IMR-90 (cell line): ENCODE measurements around the gene TIFAB. TPM values are rescaled to one million over a fixed set of nuclear protein-coding genes. Genes with fewer than 3 reads are reported as not detected.

Experiments used
- ATAC-seq: fragments of 200-7000 bp; cut with Tn5 transposase; 2 replicates; pipeline ENCODE4 v1.9.1; 2020; ENCODE audit warnings: low read depth, mild to moderate bottlenecking, moderate library complexity
- BruUV-seq: library from RNA; stranded (reverse); fragments of 400-500 nt; replicated peaks from 2 replicates; lab custom pipeline; 2021; lab: Mats Ljungman, UMichigan
- CTCF ChIA-PET: fragments of 300-600 bp; formaldehyde crosslinking; extraction: SDS; loops from one replicate; lab custom pipeline; 2021; ENCODE audit warnings: antibody characterized with exemption; lab: Yijun Ruan, JAX
- POLR2A ChIA-PET: fragments of 300-600 bp; sonication (Branson Sonifier 250); formaldehyde crosslinking; loops from one replicate; lab custom pipeline; 2022; ENCODE audit warnings: antibody characterized with exemption; ENCODE audit not compliant: unreplicated experiment; lab: Charles Lee
- DNase-seq: peaks from one replicate; pipeline ENCODE4 v3.0.0; 2013
- H2AFZ ChIP-seq: replicated peaks from 2 replicates; pipeline ENCODE3; 2013; ENCODE audit warnings: low read length, mild to moderate bottlenecking; ENCODE audit not compliant: poor library complexity
- H2AK5ac ChIP-seq: 2 replicates; pipeline ENCODE4 v1.6.1; 2013; ENCODE audit warnings: low read depth, low read length, inconsistent platforms
- H2AK9ac ChIP-seq: replicated peaks from 2 replicates; pipeline ENCODE3; 2013; ENCODE audit warnings: mild to moderate bottlenecking, low read depth, low read length, moderate library complexity; ENCODE audit not compliant: poor library complexity
- H2BK120ac ChIP-seq: 2 replicates; pipeline ENCODE4 v1.6.1; 2013; ENCODE audit warnings: low read depth, low read length, inconsistent platforms
- H2BK15ac ChIP-seq: 3 replicates; pipeline ENCODE4 v1.6.1; 2013; ENCODE audit warnings: low read depth, low read length, inconsistent platforms
- H2BK20ac ChIP-seq: 2 replicates; pipeline ENCODE4 v1.6.1; 2013; ENCODE audit warnings: low read depth, mild to moderate bottlenecking, inconsistent platforms, low read length, moderate library complexity
- H2BK5ac ChIP-seq: 2 replicates; pipeline ENCODE4 v1.6.1; 2013; ENCODE audit warnings: mild to moderate bottlenecking, low read depth, low read length, inconsistent platforms; ENCODE audit not compliant: poor library complexity, severe bottlenecking
- H3K14ac ChIP-seq: replicated peaks from 2 replicates; pipeline ENCODE4 v1.6.1; 2013; ENCODE audit warnings: low read depth, low read length, inconsistent platforms
- H3K18ac ChIP-seq: 2 replicates; pipeline ENCODE4 v1.6.1; 2013; ENCODE audit warnings: low read depth, low read length, control low read depth
- H3K23ac ChIP-seq: 2 replicates; pipeline ENCODE4 v1.6.1; 2013; ENCODE audit warnings: low read depth, low read length, inconsistent platforms
- H3K27ac ChIP-seq: 2 replicates; pipeline ENCODE4 v1.5.1; 2013; ENCODE audit warnings: mild to moderate bottlenecking, control low read depth, low read length; ENCODE audit not compliant: insufficient read depth
- H3K27me3 ChIP-seq: 2 replicates; pipeline ENCODE4 v1.6.1; 2013; ENCODE audit warnings: low read length; ENCODE audit not compliant: control insufficient read depth, insufficient read depth
- H3K36me3 ChIP-seq: 2 replicates; pipeline ENCODE4 v1.6.1; 2013; ENCODE audit warnings: low read length, mixed read lengths; ENCODE audit not compliant: control insufficient read depth, insufficient read depth
- H3K4ac ChIP-seq: 2 replicates; pipeline ENCODE4 v1.6.1; 2013; ENCODE audit warnings: low read depth, low read length, inconsistent platforms
- H3K4me1 ChIP-seq: 2 replicates; pipeline ENCODE4 v1.6.1; 2013; ENCODE audit warnings: low read length, mixed read lengths; ENCODE audit not compliant: control insufficient read depth, insufficient read depth
- H3K4me2 ChIP-seq: 2 replicates; pipeline ENCODE4 v1.6.1; 2013; ENCODE audit warnings: low read depth, mild to moderate bottlenecking, control low read depth, low read length, moderate library complexity
- H3K4me3 ChIP-seq: 2 replicates; pipeline ENCODE4 v1.5.1; 2013; ENCODE audit warnings: low read depth, mild to moderate bottlenecking, control low read depth, low read length, moderate library complexity; ENCODE audit not compliant: insufficient read depth
- H3K56ac ChIP-seq: 2 replicates; pipeline ENCODE4 v1.6.1; 2013; ENCODE audit warnings: low read length, inconsistent platforms; ENCODE audit not compliant: insufficient read depth; ENCODE audit errors: extremely low read depth
- H3K79me1 ChIP-seq, 2 experiments: 2 replicates each; pipeline ENCODE4 v1.6.1; 2013; ENCODE audit warnings: low read length in 2 of 2, inconsistent platforms in 1 of 2, low read depth in 1 of 2
- H3K9ac ChIP-seq: 2 replicates; pipeline ENCODE4 v1.6.1; 2013; ENCODE audit warnings: low read depth, low read length, control low read depth
- H3K9me1 ChIP-seq: 2 replicates; pipeline ENCODE4 v1.6.1; 2013; ENCODE audit warnings: low read length, inconsistent platforms; ENCODE audit not compliant: insufficient read depth
- H3K9me3 ChIP-seq: 2 replicates; pipeline ENCODE4 v1.6.1; 2013; ENCODE audit warnings: low read length; ENCODE audit not compliant: control insufficient read depth, insufficient read depth
- H4K20me1 ChIP-seq: 2 replicates; pipeline ENCODE4 v1.6.1; 2013; ENCODE audit warnings: low read length, inconsistent platforms; ENCODE audit not compliant: insufficient read depth
- H4K5ac ChIP-seq: 2 replicates; pipeline ENCODE4 v1.6.1; 2013; ENCODE audit warnings: mild to moderate bottlenecking, low read depth, low read length, control low read depth
- H4K8ac ChIP-seq, 2 experiments: 2 replicates each; pipeline ENCODE4 v1.6.1; 2013; ENCODE audit warnings: low read depth in 2 of 2, low read length in 2 of 2, control low read depth in 1 of 2, inconsistent platforms in 1 of 2
- H4K91ac ChIP-seq: 2 replicates; pipeline ENCODE4 v1.6.1; 2013; ENCODE audit warnings: low read depth, low read length, inconsistent platforms; ENCODE audit not compliant: insufficient read depth
- BHLHE40 ChIP-seq: fragments of 150-350 bp; IDR thresholded peaks from 2 replicates; pipeline ENCODE4 v1.6.1; 2016; ENCODE audit warnings: mild to moderate bottlenecking, low read depth, low read length
- CEBPB ChIP-seq: IDR thresholded peaks from 2 replicates; pipeline ENCODE4 v1.6.1; 2012; ENCODE audit warnings: low read depth, low read length, improper control_type of control experiment
- FOS ChIP-seq: fragments of 150-350 bp; IDR thresholded peaks from 2 replicates; pipeline ENCODE4 v1.6.1; 2016; ENCODE audit warnings: low read depth, low read length
- MAFK ChIP-seq: IDR thresholded peaks from 2 replicates; pipeline ENCODE4 v1.6.1; 2012; ENCODE audit warnings: low read depth, low read length, improper control_type of control experiment
- MAZ ChIP-seq: IDR thresholded peaks from 2 replicates; pipeline ENCODE4 v1.6.1; 2012; ENCODE audit warnings: low read depth, mild to moderate bottlenecking, low read length, improper control_type of control experiment, moderate library complexity, borderline replicate concordance
- MXI1 ChIP-seq: IDR thresholded peaks from 2 replicates; pipeline ENCODE4 v1.6.1; 2012; ENCODE audit warnings: low read depth, mild to moderate bottlenecking, low read length, moderate library complexity, borderline replicate concordance
- NFE2L2 ChIP-seq: fragments of 150-350 bp; IDR thresholded peaks from 2 replicates; pipeline ENCODE4 v1.6.1; 2016; ENCODE audit warnings: low read depth, mild to moderate bottlenecking, low read length
- POLR2A ChIP-seq: IDR thresholded peaks from 2 replicates; pipeline ENCODE4 v1.6.1; 2012; ENCODE audit warnings: mild to moderate bottlenecking, low read depth, low read length
- RAD21 ChIP-seq: IDR thresholded peaks from 2 replicates; pipeline ENCODE4 v1.6.1; 2012; ENCODE audit warnings: low read length, improper control_type of control experiment
- RCOR1 ChIP-seq: IDR thresholded peaks from 2 replicates; pipeline ENCODE4 v1.6.1; 2012; ENCODE audit warnings: mild to moderate bottlenecking, low read length, improper control_type of control experiment; ENCODE audit not compliant: insufficient replicate concordance
- RFX5 ChIP-seq: IDR thresholded peaks from 2 replicates; pipeline ENCODE4 v1.8.0; 2012; ENCODE audit warnings: low read depth, mild to moderate bottlenecking, low read length, moderate library complexity
- SMC3 ChIP-seq: fragments of 150-350 bp; IDR thresholded peaks from 2 replicates; pipeline ENCODE4 v1.6.1; 2016; ENCODE audit warnings: low read depth, mild to moderate bottlenecking, antibody characterized with exemption, low read length, moderate library complexity
- WGBS, 2 experiments: methylation state at CpG; one replicate each; pipeline versions ENCODE4 v1.1.5 to v1.1.7; 2013; ENCODE audit warnings: missing lambda C conversion rate in 2 of 2; ENCODE audit not compliant: insufficient read length in 1 of 2; ENCODE audit errors: extremely low coverage in 2 of 2; 5-methylcytosine and 5-hydroxymethylcytosine counted together
- dilution Hi-C: fragments of 300-500 bp; cut with HindIII; formaldehyde crosslinking; loops from one replicate; pipeline ENCODE4 v1.14.3; 2018; ENCODE audit warnings: low sequenced_read_pairs; ENCODE audit not compliant: unreplicated experiment
- in situ Hi-C: fragments of 300-500 bp; cut with MboI; formaldehyde crosslinking; loops from 3 replicates; pipeline ENCODE4 v1.14.3; 2019; ENCODE audit warnings: low sequenced_read_pairs, inconsistent platforms, mixed read lengths
- intact Hi-C: fragments of 100-400 bp; cut with micrococcal nuclease; formaldehyde crosslinking; loops from 2 replicates; pipeline ENCODE4 v1.10.0; 2022
- polyA plus RNA-seq, 3 experiments: library from polyadenylated mRNA; depleted of rRNA; stranded (reverse); fragments of >200 nt; gene quantifications; 2 replicates each; pipeline ENCODE4 v1.2.3, GENCODE V29; 2012; ENCODE audit warnings: low replicate concordance in 1 of 3
- total RNA-seq: library from RNA; depleted of rRNA; stranded (reverse); fragments of >200 nt; gene quantifications from 2 replicates; pipeline ENCODE4 v1.2.3, GENCODE V29; 2012
- TF ChIP-seq, protein P1 (sequence below): fragments of 150-350 bp; IDR thresholded peaks from 2 replicates; pipeline ENCODE4 v1.6.1; 2016; ENCODE audit warnings: low read depth, mild to moderate bottlenecking, low read length, moderate library complexity, borderline replicate concordance
- TF ChIP-seq, protein P2 (sequence below): conservative IDR thresholded peaks from 2 replicates; pipeline ENCODE4 v1.5.1; 2012; ENCODE audit warnings: mild to moderate bottlenecking, low read depth, low read length, improper control_type of control experiment
- TF ChIP-seq, protein P3 (sequence below): fragments of 150-350 bp; IDR thresholded peaks from 2 replicates; pipeline ENCODE4 v1.6.1; 2017; ENCODE audit warnings: mild to moderate bottlenecking, antibody characterized with exemption, low read length, low read depth

Gene TIFAB
- total and polyA plus RNA-seq, 2 of the 4 experiments (the other 2 are of a cell fraction), result not detected

DNA sequence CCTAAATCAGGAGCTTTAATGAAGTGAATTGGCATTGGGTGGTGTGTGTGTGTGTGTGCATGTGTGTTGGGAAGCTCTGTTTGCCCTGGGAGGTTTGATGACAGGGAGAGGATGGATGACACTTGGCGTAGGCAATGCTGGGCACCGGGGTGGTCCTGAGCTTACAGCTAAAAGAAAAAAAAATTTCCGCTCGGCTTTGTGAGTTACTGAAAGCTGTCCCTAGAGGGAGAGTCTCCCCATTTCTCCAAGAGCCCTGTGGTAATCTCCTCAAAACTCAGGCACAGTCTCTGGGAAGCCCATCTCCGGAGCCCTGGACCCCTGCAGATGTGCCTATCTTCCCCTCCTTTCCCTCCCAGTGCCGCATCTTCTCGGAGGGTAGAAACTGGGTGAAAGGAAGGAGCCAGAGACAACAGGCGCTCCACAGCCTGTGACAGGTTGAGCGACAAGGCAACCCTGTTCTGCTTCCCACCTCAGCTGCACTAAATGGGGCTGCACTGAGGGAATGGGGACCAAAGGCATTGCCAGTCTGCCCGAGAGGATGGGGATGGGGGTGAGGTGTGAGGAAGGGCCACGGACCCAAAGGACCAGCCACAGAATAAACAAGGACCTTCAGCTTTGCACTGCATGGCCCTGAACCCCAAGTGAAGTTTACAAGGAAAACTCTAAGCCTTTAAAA, 35.8 kb upstream of the TIFAB start:
- dilution Hi-C loops, result no loop called here
- Histone ChIP-seq H3K9me3 (no peaks in the 10 kb centered on the region), H3K9me1 (no peaks in the 10 kb centered on the region), H4K91ac (0 out of 2 replicates have a peak overlapping the region, but pooled peaks have one; percentile 32), H3K18ac (no peak overlapping the region), H2AFZ (peak overlapping the region; percentile 69), H3K36me3 (no peaks in the 10 kb centered on the region), H3K79me1 (no peaks in the 10 kb centered on the region), H3K4me3 (no peak overlapping the region), H3K27me3 (peaks cover 63% of the 10 kb centered on the region), H2BK120ac (no peak overlapping the region), H4K20me1 (no peaks in the 10 kb centered on the region), H3K14ac (no peak overlapping the region), H3K4me1 (peaks cover 5% of the 10 kb centered on the region; the same call in 1 of the 2 replicates), H4K5ac (no peak overlapping the region), H2BK15ac (no peak overlapping the region), H3K27ac (no peak overlapping the region), H2BK5ac (no peak overlapping the region), H2BK20ac (no peak overlapping the region), H4K8ac (no peak overlapping the region; a peak in 1 of 4 replicates), H3K23ac (0 out of 2 replicates have a peak overlapping the region, but pooled peaks have one; percentile 7), H3K9ac (no peak overlapping the region), H2AK9ac (peak overlapping the region; percentile 19), H3K56ac (no peak overlapping the region), H3K4ac (0 out of 2 replicates have a peak overlapping the region, but pooled peaks have one; percentile 2), H2AK5ac (0 out of 2 replicates have a peak overlapping the region, but pooled peaks have one; percentile 44), H3K4me2 (peak overlapping the region; percentile 8; the same call in 1 of the 2 replicates)
- intact Hi-C loops, result no loop called here
- ChIA-PET POLR2A (no interaction called here), CTCF (interaction anchor here (0.6 to 1.6 kb wide), 4 partner anchors 14 to 73 kb away, joined by 3 to 4 read pairs (median 3); no protein-coding TSS in a partner anchor)
- ATAC-seq, result no peak
- no peak for DNase-seq
- WGBS, 2 experiments, result no CpG with 5 or more reads among the region's 11 CpGs
- BruUV-seq, result no TSS peak
- in situ Hi-C loops, result no loop called here
- TF ChIP-seq FOS (no peak), RAD21 (no peak), RFX5 (no peak), MXI1 (no peak), CEBPB (no peak), POLR2A (no peak), SMC3 (no peak), NFE2L2 (no peak), RCOR1 (no peak), MAFK (no peak), MAZ (no peak), BHLHE40 (no peak)
- TF ChIP-seq, protein P1, sequence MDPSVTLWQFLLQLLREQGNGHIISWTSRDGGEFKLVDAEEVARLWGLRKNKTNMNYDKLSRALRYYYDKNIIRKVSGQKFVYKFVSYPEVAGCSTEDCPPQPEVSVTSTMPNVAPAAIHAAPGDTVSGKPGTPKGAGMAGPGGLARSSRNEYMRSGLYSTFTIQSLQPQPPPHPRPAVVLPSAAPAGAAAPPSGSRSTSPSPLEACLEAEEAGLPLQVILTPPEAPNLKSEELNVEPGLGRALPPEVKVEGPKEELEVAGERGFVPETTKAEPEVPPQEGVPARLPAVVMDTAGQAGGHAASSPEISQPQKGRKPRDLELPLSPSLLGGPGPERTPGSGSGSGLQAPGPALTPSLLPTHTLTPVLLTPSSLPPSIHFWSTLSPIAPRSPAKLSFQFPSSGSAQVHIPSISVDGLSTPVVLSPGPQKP, result no peak
- TF ChIP-seq, protein P2, sequence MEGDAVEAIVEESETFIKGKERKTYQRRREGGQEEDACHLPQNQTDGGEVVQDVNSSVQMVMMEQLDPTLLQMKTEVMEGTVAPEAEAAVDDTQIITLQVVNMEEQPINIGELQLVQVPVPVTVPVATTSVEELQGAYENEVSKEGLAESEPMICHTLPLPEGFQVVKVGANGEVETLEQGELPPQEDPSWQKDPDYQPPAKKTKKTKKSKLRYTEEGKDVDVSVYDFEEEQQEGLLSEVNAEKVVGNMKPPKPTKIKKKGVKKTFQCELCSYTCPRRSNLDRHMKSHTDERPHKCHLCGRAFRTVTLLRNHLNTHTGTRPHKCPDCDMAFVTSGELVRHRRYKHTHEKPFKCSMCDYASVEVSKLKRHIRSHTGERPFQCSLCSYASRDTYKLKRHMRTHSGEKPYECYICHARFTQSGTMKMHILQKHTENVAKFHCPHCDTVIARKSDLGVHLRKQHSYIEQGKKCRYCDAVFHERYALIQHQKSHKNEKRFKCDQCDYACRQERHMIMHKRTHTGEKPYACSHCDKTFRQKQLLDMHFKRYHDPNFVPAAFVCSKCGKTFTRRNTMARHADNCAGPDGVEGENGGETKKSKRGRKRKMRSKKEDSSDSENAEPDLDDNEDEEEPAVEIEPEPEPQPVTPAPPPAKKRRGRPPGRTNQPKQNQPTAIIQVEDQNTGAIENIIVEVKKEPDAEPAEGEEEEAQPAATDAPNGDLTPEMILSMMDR, result no peak
- TF ChIP-seq, protein P3, sequence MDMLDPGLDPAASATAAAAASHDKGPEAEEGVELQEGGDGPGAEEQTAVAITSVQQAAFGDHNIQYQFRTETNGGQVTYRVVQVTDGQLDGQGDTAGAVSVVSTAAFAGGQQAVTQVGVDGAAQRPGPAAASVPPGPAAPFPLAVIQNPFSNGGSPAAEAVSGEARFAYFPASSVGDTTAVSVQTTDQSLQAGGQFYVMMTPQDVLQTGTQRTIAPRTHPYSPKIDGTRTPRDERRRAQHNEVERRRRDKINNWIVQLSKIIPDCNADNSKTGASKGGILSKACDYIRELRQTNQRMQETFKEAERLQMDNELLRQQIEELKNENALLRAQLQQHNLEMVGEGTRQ, result no peak
